Testis (tissue), 3 donors: Measurements from ENCODE around the gene BLACAT1. TPM values are rescaled to one million over a fixed set of nuclear protein-coding genes. Genes with fewer than 3 reads are reported as not detected.

ENCODE experiments used
- DNase-seq: peaks from one replicate; pipeline ENCODE4 v3.0.0-alpha.2; 2019
- H3K27ac ChIP-seq, 2 donors: fragments of 200-600 bp; sonication (generic); one replicate each; pipeline ENCODE4 v1.5.1; 2019
- H3K27me3 ChIP-seq: fragments of 200-600 bp; sonication (generic); one replicate; pipeline ENCODE4 v1.5.1; 2019
- H3K36me3 ChIP-seq: fragments of 200-600 bp; sonication (generic); one replicate; pipeline ENCODE4 v1.5.1; 2017; ENCODE audit warnings: low read depth; ENCODE audit errors: missing control alignments
- H3K4me1 ChIP-seq: fragments of 200-600 bp; sonication (generic); one replicate; pipeline ENCODE4 v1.5.1; 2019
- H3K4me3 ChIP-seq, 2 donors: fragments of 200-600 bp; sonication (generic); one replicate each; pipeline ENCODE4 v1.5.1; 2017 to 2019
- H3K9me3 ChIP-seq: fragments of 200-600 bp; sonication (generic); one replicate; pipeline ENCODE4 v1.5.1; 2017
- CTCF ChIP-seq, 3 experiments: fragments of 450-650 bp in 2 of 3; fragments of 200-600 bp in 1 of 3; sonication (generic) in 1 of 3; IDR thresholded peaks; one replicate each; pipeline ENCODE4 v1.5.1; 2016 to 2019; ENCODE audit warnings: antibody characterized with exemption in 3 of 3, mild to moderate bottlenecking in 2 of 3, moderate library complexity in 1 of 3
- POLR2A ChIP-seq: fragments of 450-650 bp; IDR thresholded peaks from one replicate; pipeline ENCODE4 v1.6.1; 2017; ENCODE audit warnings: antibody characterized with exemption, mild to moderate bottlenecking, moderate library complexity
- WGBS, 2 donors: methylation state at CpG; one replicate each; pipeline ENCODE4 v1.1.5; 2018; 5-methylcytosine and 5-hydroxymethylcytosine counted together
- intact Hi-C: fragments of 100-400 bp; cut with DNase I; formaldehyde crosslinking; loops from one replicate; pipeline ENCODE4 v1.15.1; 2023; ENCODE audit warnings: low total_unique reads
- polyA plus RNA-seq: library from polyadenylated mRNA; stranded (reverse); fragments of 350-450 nt; fragmentation: Illumina TruSeq; extraction: RNeasy Lipid Tissue Mini Kit (QIAGEN cat#74804); gene quantifications from one replicate; pipeline ENCODE4 v1.2.3, GENCODE V29; 2014; ENCODE audit warnings: low read depth, low replicate concordance; ENCODE audit not compliant: insufficient read depth
- total RNA-seq, 2 donors: library from RNA; depleted of rRNA; stranded (reverse); fragments of >200 nt; gene quantifications; one replicate each; pipeline ENCODE4 v1.2.3, GENCODE V29; 2016

The BLACAT1 gene
- total and polyA plus RNA-seq, 3 donors from 2014 or later = 5.9 to 15.5 (median 14.4) TPM

- Histone ChIP-seq H3K4me3 (no peak overlapping the region), H3K27ac (no peak overlapping the region), H3K4me1 (no peaks in the 10 kb centered on the region), H3K9me3 (no peaks in the 10 kb centered on the region), H3K36me3 (no peaks in the 10 kb centered on the region), H3K27me3 (no peaks in the 10 kb centered on the region)
- no peak for TF ChIP-seq POLR2A
- no peak for TF ChIP-seq CTCF (IDR thresholded peaks at IDR 0.05)
- no peak for DNase-seq
- 76 to 78% methylated on average over 8 of the region's 8 CpGs for WGBS, 2 donors
- intact Hi-C loops = no loop called here
Observed at GRCh38 chr1:205424901-205425600, 30.8 kb downstream of the BLACAT1 start.

- no peak overlapping the region for H3K27ac ChIP-seq
- no peaks in the 10 kb centered on the region for H3K4me1 ChIP-seq
- H3K27me3 ChIP-seq = no peaks in the 10 kb centered on the region
- WGBS, 2 donors = 83 to 84% methylated on average over 6 of the region's 6 CpGs
- no peaks in the 10 kb centered on the region for H3K9me3 ChIP-seq
- H3K4me3 ChIP-seq = no peak overlapping the region
- no peaks in the 10 kb centered on the region for H3K36me3 ChIP-seq
- no peak for DNase-seq
- intact Hi-C loops = no loop called here
- TF ChIP-seq POLR2A = no peak
- no peak for TF ChIP-seq CTCF (IDR thresholded peaks at IDR 0.05)
Observed at GRCh38 chr1:205423814-205424399, 31.9 kb downstream of the BLACAT1 start.

- WGBS, 2 donors = 66 to 69% methylated on average over 4 of the region's 4 CpGs
- intact Hi-C loops = no loop called here
- no peak overlapping the region for H3K27ac ChIP-seq
- no peaks in the 10 kb centered on the region for H3K9me3 ChIP-seq
- no peaks in the 10 kb centered on the region for H3K27me3 ChIP-seq
- no peaks in the 10 kb centered on the region for H3K4me1 ChIP-seq
- no peak for DNase-seq
- H3K36me3 ChIP-seq = no peaks in the 10 kb centered on the region
- no peak for TF ChIP-seq POLR2A
- TF ChIP-seq CTCF (IDR thresholded peaks at IDR 0.05) = no peak
- no peak overlapping the region for H3K4me3 ChIP-seq
Observed at GRCh38 chr1:205422993-205423642, 32.7 kb downstream of the BLACAT1 start.

GRCh38 chr1:205421798-205422197 is 34.0 kb downstream of the BLACAT1 start, which contains the start of gene LEMD1:
Gene LEMD1 (minus strand): TSS chr1:205422056. CDS start chr1:205420536, 1,520 bp downstream.
- Histone ChIP-seq H3K36me3 (no peaks in the 10 kb centered on the region), H3K4me1 (no peaks in the 10 kb centered on the region), H3K4me3 (no peak within 1 kb of the TSS), H3K27me3 (no peaks in the 10 kb centered on the region), H3K9me3 (no peaks in the 10 kb centered on the region), H3K27ac (no peak within 1 kb of the TSS)
- TF ChIP-seq POLR2A (no peak), CTCF (IDR thresholded peaks at IDR 0.05) (no peak)
- no peak for DNase-seq
- 74 to 86% methylated on average over 2 of the region's 2 CpGs for whole genome bisulfite sequencing, 2 donors
- intact Hi-C loops = no loop called here
